Neuronal stem cell (in vitro differentiated cells): ENCODE data around the gene RPS28.

ENCODE experiments used
- DNase-seq: peaks from one replicate; pipeline ENCODE4 v3.0.0-alpha.2; 2013; ENCODE audit warnings: low spot score
- H2AFZ ChIP-seq: one replicate; pipeline ENCODE4 v1.6.1; 2013; ENCODE audit warnings: mild to moderate bottlenecking, low read length, inconsistent platforms
- H2AK5ac ChIP-seq: 2 replicates; pipeline ENCODE4 v1.6.1; 2013; ENCODE audit warnings: low read depth, mild to moderate bottlenecking, inconsistent platforms, low read length, moderate library complexity, mixed read lengths
- H2BK120ac ChIP-seq: 2 replicates; pipeline ENCODE4 v1.6.1; 2013; ENCODE audit warnings: low read depth, mild to moderate bottlenecking, inconsistent platforms, low read length, moderate library complexity, mixed read lengths
- H2BK12ac ChIP-seq: one replicate; pipeline ENCODE4 v1.6.1; 2013; ENCODE audit warnings: low read length, inconsistent platforms
- H2BK15ac ChIP-seq: 2 replicates; pipeline ENCODE4 v1.6.1; 2013; ENCODE audit warnings: mild to moderate bottlenecking, low read length, inconsistent platforms, mixed read lengths
- H2BK5ac ChIP-seq: one replicate; pipeline ENCODE4 v1.6.1; 2013; ENCODE audit warnings: inconsistent platforms, mild to moderate bottlenecking, low read length, moderate library complexity
- H3K14ac ChIP-seq: one replicate; pipeline ENCODE4 v1.6.1; 2013; ENCODE audit warnings: low read length, inconsistent platforms
- H3K18ac ChIP-seq: 2 replicates; pipeline ENCODE4 v1.6.1; 2013; ENCODE audit warnings: low read length, inconsistent platforms
- H3K23ac ChIP-seq: 2 replicates; pipeline ENCODE4 v1.6.1; 2013; ENCODE audit warnings: low read depth, mild to moderate bottlenecking, mixed read lengths, low read length, inconsistent platforms; ENCODE audit not compliant: poor library complexity
- H3K27ac ChIP-seq: replicated peaks from 3 replicates; pipeline ENCODE4 v1.5.1; 2013; ENCODE audit warnings: low read length, inconsistent platforms
- H3K27me3 ChIP-seq, 3 experiments: 2 replicates each; pipeline ENCODE4 v1.6.1; 2013; ENCODE audit warnings: low read length in 3 of 3, mild to moderate bottlenecking in 2 of 3, inconsistent platforms in 1 of 3, low read depth in 1 of 3, mixed read lengths in 1 of 3, moderate library complexity in 1 of 3; ENCODE audit not compliant: control insufficient read depth in 3 of 3, insufficient read depth in 3 of 3
- H3K36me3 ChIP-seq, 2 donors: replicated peaks in 1 of 2; 2 replicates each; pipeline ENCODE4 v1.6.1; 2013; ENCODE audit warnings: low read length in 2 of 2; ENCODE audit not compliant: control insufficient read depth in 2 of 2, insufficient read depth in 2 of 2
- H3K4ac ChIP-seq: 2 replicates; pipeline ENCODE4 v1.6.1; 2013; ENCODE audit warnings: inconsistent platforms, mild to moderate bottlenecking, low read length, moderate library complexity
- H3K4me1 ChIP-seq, 2 donors: 1 replicate in 1 of 2; 2 replicates in 1 of 2; pipeline ENCODE4 v1.6.1; 2013; ENCODE audit warnings: low read length in 2 of 2, low read depth in 1 of 2; ENCODE audit not compliant: control insufficient read depth in 2 of 2, insufficient read depth in 1 of 2
- H3K4me2 ChIP-seq: one replicate; pipeline ENCODE4 v1.6.1; 2013; ENCODE audit warnings: mild to moderate bottlenecking, low read length, inconsistent platforms; ENCODE audit not compliant: insufficient read depth, poor library complexity, severe bottlenecking
- H3K4me3 ChIP-seq, 2 donors: 2 replicates each; pipeline ENCODE4 v1.5.1; 2013; ENCODE audit warnings: low read length in 2 of 2, mild to moderate bottlenecking in 2 of 2, inconsistent platforms in 1 of 2, moderate library complexity in 1 of 2
- H3K79me1 ChIP-seq: one replicate; pipeline ENCODE4 v1.6.1; 2013; ENCODE audit warnings: low read depth, mild to moderate bottlenecking, inconsistent platforms, low read length, moderate library complexity
- H3K9ac ChIP-seq: one replicate; pipeline ENCODE4 v1.6.1; 2013; ENCODE audit warnings: mild to moderate bottlenecking, low read depth, low read length, inconsistent platforms; ENCODE audit not compliant: poor library complexity
- H3K9me3 ChIP-seq, 2 donors: replicated peaks in 1 of 2; 2 replicates each; pipeline versions ENCODE3 to v1.6.1; 2013; ENCODE audit warnings: low read length in 2 of 2, mild to moderate bottlenecking in 2 of 2, inconsistent platforms in 1 of 2, low read depth in 1 of 2, mixed read lengths in 1 of 2, moderate library complexity in 1 of 2; ENCODE audit not compliant: control insufficient read depth in 2 of 2, insufficient read depth in 1 of 2
- H4K8ac ChIP-seq: one replicate; pipeline ENCODE4 v1.6.1; 2013; ENCODE audit warnings: low read depth, mild to moderate bottlenecking, inconsistent platforms, low read length, moderate library complexity
- H4K91ac ChIP-seq: one replicate; pipeline ENCODE4 v1.6.1; 2013; ENCODE audit warnings: low read length, low read depth, mild to moderate bottlenecking, inconsistent platforms; ENCODE audit not compliant: poor library complexity
- WGBS, 2 donors: extraction: QIAGEN DNeasy Blood & Tissue Kit; methylation state at CpG; one replicate each; pipeline ENCODE4 v1.1.7; 2013; ENCODE audit warnings: missing lambda C conversion rate in 2 of 2, mixed read lengths in 1 of 2; ENCODE audit not compliant: insufficient read length in 2 of 2, insufficient replicate concordance in 1 of 2; ENCODE audit errors: extremely low coverage in 2 of 2; 5-methylcytosine and 5-hydroxymethylcytosine counted together

RPS28 gene

GRCh38 chr19:8366961-8367326, 45.6 kb downstream of the RPS28 start:
- peak overlapping the region; percentile 97 for H3K18ac ChIP-seq

GRCh38 chr19:8367327-8368001, 46.2 kb downstream of the RPS28 start:
- Histone ChIP-seq H2AK5ac (no peak overlapping the region), H3K27ac (no peak overlapping the region), H4K8ac (no peak overlapping the region), H3K4ac (no peak overlapping the region), H2BK120ac (no peak overlapping the region), H2BK15ac (peak overlapping the region; percentile 69), H3K14ac (peak overlapping the region; percentile 21), H2AFZ (peak overlapping the region; percentile 42), H3K23ac (peak overlapping the region; percentile 3), H3K9me3 (peaks cover 0 to 2% of the 10 kb centered on the region in 2 donors), H3K4me1 (peaks cover 14 to 18% of the 10 kb centered on the region in 2 donors), H3K9ac (peak overlapping the region; percentile 30), H2BK5ac (no peak overlapping the region), H3K4me3 (no peak overlapping the region), H2BK12ac (peak overlapping the region; percentile 75), H3K4me2 (peak overlapping the region; percentile 26), H3K36me3 (peaks cover 0 to 2% of the 10 kb centered on the region in 2 donors), H4K91ac (no peak overlapping the region), H3K18ac (peak overlapping the region; percentile 97), H3K27me3 (peaks cover 0 to 23% (median 21%) of the 10 kb centered on the region in 3 experiments), H3K79me1 (peaks cover 2% of the 10 kb centered on the region)
- DNase-seq: peak; percentile 33
- no CpG with 5 or more reads among the region's 23 CpGs for WGBS, 2 donors

More at GRCh38 chr19:8366961-8367326, 45.6 kb downstream of the RPS28 start:
- no peak overlapping the region for H4K91ac ChIP-seq
- no peak overlapping the region for H3K27ac ChIP-seq
- no peak overlapping the region for H3K9ac ChIP-seq
- peak overlapping the region; percentile 71 for H2AK5ac ChIP-seq
- peak overlapping the region; percentile 42 for H2AFZ ChIP-seq
- peaks cover 0 to 23% (median 23%) of the 10 kb centered on the region in 3 experiments for H3K27me3 ChIP-seq
- no peak overlapping the region for H2BK120ac ChIP-seq
- peak overlapping the region; percentile 69 for H2BK15ac ChIP-seq
- peak overlapping the region; percentile 3 for H3K23ac ChIP-seq
- H3K36me3 ChIP-seq: peaks cover 0 to 2% of the 10 kb centered on the region in 2 donors
- DNase-seq: no peak
- no peak overlapping the region for H3K4me3 ChIP-seq
- peaks cover 2% of the 10 kb centered on the region for H3K79me1 ChIP-seq
- H3K14ac ChIP-seq: no peak overlapping the region
- peaks cover 0 to 2% of the 10 kb centered on the region in 2 donors for H3K9me3 ChIP-seq
- H4K8ac ChIP-seq: no peak overlapping the region
- no CpG with 5 or more reads among the region's 13 CpGs for WGBS, 2 donors
- no peak overlapping the region for H2BK5ac ChIP-seq
- peaks cover 14 to 18% of the 10 kb centered on the region in 2 donors for H3K4me1 ChIP-seq
- H2BK12ac ChIP-seq: peak overlapping the region; percentile 75
- peak overlapping the region; percentile 26 for H3K4me2 ChIP-seq
- H3K4ac ChIP-seq: no peak overlapping the region

GRCh38 chr19:8370176-8371010, 49.1 kb downstream of the RPS28 start:
- H3K9ac ChIP-seq: no peak overlapping the region
- no peak overlapping the region for H3K4me3 ChIP-seq
- peaks cover 0 to 2% of the 10 kb centered on the region in 2 donors for H3K9me3 ChIP-seq
- H2BK12ac ChIP-seq: peak overlapping the region; percentile 10
- H3K27me3 ChIP-seq: peaks cover 0 to 9% (median 8%) of the 10 kb centered on the region in 3 experiments
- peak overlapping the region; percentile 75 for H2BK5ac ChIP-seq
- H3K27ac ChIP-seq: no peak overlapping the region
- no peak overlapping the region for H2AFZ ChIP-seq
- H3K23ac ChIP-seq: peak overlapping the region; percentile 65
- peak overlapping the region; percentile 79 for H2AK5ac ChIP-seq
- H4K8ac ChIP-seq: no peak overlapping the region
- H3K36me3 ChIP-seq: peaks cover 3 to 11% of the 10 kb centered on the region in 2 donors
- H3K18ac ChIP-seq: peak overlapping the region; percentile 64
- H3K4me1 ChIP-seq: peaks cover 9 to 11% of the 10 kb centered on the region in 2 donors
- no peak for DNase-seq
- H2BK120ac ChIP-seq: no peak overlapping the region
- H3K4me2 ChIP-seq: no peak overlapping the region
- H3K79me1 ChIP-seq: peaks cover 2% of the 10 kb centered on the region
- H2BK15ac ChIP-seq: no peak overlapping the region
- H3K4ac ChIP-seq: no peak overlapping the region
- no peak overlapping the region for H3K14ac ChIP-seq
- WGBS, 2 donors: no CpG with 5 or more reads among the region's 19 CpGs
- H4K91ac ChIP-seq: no peak overlapping the region
